SK-N-SH (cell line): ENCODE measurements around the gene WDR91.

Experiments used
- EZH2phosphoT487 ChIP-seq: fragments of 200-600 bp; sonication (generic); IDR thresholded peaks from 2 replicates; pipeline ENCODE4 v1.6.1; 2017; ENCODE audit warnings: low read depth, mixed run types, mild to moderate bottlenecking, antibody characterized with exemption, moderate library complexity, borderline replicate concordance
- MEF2A ChIP-seq: IDR thresholded peaks from 2 replicates; pipeline ENCODE4 v1.4.0; 2012; ENCODE audit warnings: low read depth, borderline replicate concordance
- POLR2AphosphoS5 ChIP-seq: IDR thresholded peaks from 2 replicates; pipeline ENCODE4 v1.6.1; 2012; ENCODE audit warnings: low read depth, low read length
- RAD21 ChIP-seq: IDR thresholded peaks from 2 replicates; pipeline ENCODE4 v1.6.1; 2012; ENCODE audit warnings: mild to moderate bottlenecking, low read length
- TF ChIP-seq, protein P1 (sequence below): fragments of 200-600 bp; sonication (generic); IDR thresholded peaks from 2 replicates; pipeline ENCODE4 v1.6.1; 2017; ENCODE audit warnings: antibody characterized with exemption, mild to moderate bottlenecking, moderate library complexity

DNA sequence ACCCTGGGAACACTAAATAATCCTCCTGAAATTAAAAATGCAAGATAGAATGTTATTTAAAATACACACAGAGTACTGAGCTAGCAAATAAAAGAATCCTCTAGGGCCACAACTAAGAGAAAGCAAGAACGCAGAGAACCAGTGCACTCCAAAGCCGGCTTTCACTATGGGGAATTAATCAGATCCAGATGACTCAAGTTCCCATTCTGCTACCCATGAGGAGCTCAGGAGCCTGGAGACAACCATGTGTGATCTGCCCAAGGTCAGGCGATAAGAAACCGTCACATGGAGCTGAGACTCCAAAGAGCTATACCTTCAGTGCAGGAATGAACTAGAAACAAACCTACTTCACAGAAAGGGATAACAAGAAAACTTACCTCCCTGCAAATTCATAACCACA, 21.4 kb downstream of the WDR91 start:
- TF ChIP-seq, protein P1, sequence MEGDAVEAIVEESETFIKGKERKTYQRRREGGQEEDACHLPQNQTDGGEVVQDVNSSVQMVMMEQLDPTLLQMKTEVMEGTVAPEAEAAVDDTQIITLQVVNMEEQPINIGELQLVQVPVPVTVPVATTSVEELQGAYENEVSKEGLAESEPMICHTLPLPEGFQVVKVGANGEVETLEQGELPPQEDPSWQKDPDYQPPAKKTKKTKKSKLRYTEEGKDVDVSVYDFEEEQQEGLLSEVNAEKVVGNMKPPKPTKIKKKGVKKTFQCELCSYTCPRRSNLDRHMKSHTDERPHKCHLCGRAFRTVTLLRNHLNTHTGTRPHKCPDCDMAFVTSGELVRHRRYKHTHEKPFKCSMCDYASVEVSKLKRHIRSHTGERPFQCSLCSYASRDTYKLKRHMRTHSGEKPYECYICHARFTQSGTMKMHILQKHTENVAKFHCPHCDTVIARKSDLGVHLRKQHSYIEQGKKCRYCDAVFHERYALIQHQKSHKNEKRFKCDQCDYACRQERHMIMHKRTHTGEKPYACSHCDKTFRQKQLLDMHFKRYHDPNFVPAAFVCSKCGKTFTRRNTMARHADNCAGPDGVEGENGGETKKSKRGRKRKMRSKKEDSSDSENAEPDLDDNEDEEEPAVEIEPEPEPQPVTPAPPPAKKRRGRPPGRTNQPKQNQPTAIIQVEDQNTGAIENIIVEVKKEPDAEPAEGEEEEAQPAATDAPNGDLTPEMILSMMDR = no peak
- TF ChIP-seq MEF2A (no peak), RAD21 (no peak), POLR2AphosphoS5 (no peak), EZH2phosphoT487 (no peak)
